Measurements from ENCODE around the gene HSD17B8. TPM values are rescaled to one million over a fixed set of nuclear protein-coding genes. Genes with fewer than 3 reads are reported as not detected.
A peak's percentile ranks its signal among the peaks of the same experiment; 100 is the strongest.

The HSD17B8 gene
- total and polyA plus RNA-seq, 8 donors = 20.9 to 47.4 (median 34.5) TPM

GRCh38 chr6:33205191-33206026, 954 bp downstream of the HSD17B8 start:
- H3K36me3 ChIP-seq = peaks cover 0 to 26% (median 16%) of the 10 kb centered on the region in 3 donors
- TF ChIP-seq, protein P1, sequence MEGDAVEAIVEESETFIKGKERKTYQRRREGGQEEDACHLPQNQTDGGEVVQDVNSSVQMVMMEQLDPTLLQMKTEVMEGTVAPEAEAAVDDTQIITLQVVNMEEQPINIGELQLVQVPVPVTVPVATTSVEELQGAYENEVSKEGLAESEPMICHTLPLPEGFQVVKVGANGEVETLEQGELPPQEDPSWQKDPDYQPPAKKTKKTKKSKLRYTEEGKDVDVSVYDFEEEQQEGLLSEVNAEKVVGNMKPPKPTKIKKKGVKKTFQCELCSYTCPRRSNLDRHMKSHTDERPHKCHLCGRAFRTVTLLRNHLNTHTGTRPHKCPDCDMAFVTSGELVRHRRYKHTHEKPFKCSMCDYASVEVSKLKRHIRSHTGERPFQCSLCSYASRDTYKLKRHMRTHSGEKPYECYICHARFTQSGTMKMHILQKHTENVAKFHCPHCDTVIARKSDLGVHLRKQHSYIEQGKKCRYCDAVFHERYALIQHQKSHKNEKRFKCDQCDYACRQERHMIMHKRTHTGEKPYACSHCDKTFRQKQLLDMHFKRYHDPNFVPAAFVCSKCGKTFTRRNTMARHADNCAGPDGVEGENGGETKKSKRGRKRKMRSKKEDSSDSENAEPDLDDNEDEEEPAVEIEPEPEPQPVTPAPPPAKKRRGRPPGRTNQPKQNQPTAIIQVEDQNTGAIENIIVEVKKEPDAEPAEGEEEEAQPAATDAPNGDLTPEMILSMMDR (IDR thresholded peaks at IDR 0.05) = no peak
- H3K4me3 ChIP-seq = peak overlapping the region; percentile 61 to 75 (median 68)
- peak overlapping the region; percentile 50 to 84 (median 82) for H3K27ac ChIP-seq
- WGBS, 2 donors = 24 to 32% methylated on average over 16 to 17 of the region's 17 CpGs
- ATAC-seq (no peak), FAIRE-seq (no peak), DNase-seq (peak in 1 of 6 donors; percentile 36)
- peaks cover 11 to 25% (median 15%) of the 10 kb centered on the region in 3 donors for H3K4me1 ChIP-seq
- no peaks in the 10 kb centered on the region for H3K9me3 ChIP-seq
- intact Hi-C loops (cut with DNase I) = no loop called here
- H3K27me3 ChIP-seq = no peaks in the 10 kb centered on the region

DNA sequence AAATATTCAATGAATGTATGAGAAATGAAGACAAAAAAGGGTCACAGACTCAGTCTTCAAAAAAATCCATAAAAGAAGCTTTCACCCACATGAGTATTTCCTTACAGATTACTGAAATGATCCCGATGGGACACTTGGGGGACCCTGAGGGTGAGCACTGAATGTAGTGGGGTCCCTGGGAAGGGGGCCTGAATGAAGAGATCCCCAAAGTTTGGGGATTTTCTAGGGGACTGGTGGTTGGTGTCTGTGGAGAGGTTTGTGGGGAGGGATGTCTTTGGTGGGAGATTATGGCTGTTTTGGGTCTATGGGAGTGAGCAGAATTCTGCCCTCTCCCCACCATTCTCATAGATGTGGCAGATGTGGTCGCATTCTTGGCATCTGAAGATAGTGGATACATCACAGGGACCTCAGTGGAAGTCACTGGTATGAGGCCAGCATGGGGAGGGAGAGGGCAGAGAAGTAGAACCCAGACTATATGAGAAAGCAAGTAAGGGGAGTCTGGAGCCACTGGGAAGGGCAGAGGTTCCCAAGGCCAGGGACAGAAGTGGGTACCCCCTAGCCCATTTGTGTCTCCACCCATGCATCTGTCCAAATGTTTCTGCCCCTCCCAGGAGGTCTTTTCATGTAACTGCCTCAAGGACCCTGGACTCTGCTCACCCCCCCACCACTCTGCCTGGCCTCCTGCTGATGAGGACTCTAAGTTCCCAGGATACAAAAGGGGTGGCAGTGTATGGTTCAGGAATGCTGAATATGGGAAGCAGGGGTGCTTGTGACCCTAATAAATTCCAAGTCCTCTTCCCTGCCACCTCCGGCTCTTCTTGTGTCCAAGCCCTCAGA, 1.8 kb downstream of the HSD17B8 start:
- Histone ChIP-seq H3K27ac (no peak overlapping the region), H3K9me3 (no peaks in the 10 kb centered on the region), H3K27me3 (no peaks in the 10 kb centered on the region), H3K36me3 (peaks cover 0 to 28% (median 16%) of the 10 kb centered on the region in 3 donors), H3K4me1 (peaks cover 11 to 25% (median 15%) of the 10 kb centered on the region in 3 donors), H3K4me3 (no peak overlapping the region)
- ATAC-seq (no peak), FAIRE-seq (no peak), DNase-seq (peak in 1 of 6 donors; percentile 18)
- intact Hi-C loops (cut with DNase I) = no loop called here
- 81 to 89% methylated on average over 3 of the region's 3 CpGs for WGBS, 2 donors
- TF ChIP-seq, protein P1 (IDR thresholded peaks at IDR 0.05) = no peak

DNA sequence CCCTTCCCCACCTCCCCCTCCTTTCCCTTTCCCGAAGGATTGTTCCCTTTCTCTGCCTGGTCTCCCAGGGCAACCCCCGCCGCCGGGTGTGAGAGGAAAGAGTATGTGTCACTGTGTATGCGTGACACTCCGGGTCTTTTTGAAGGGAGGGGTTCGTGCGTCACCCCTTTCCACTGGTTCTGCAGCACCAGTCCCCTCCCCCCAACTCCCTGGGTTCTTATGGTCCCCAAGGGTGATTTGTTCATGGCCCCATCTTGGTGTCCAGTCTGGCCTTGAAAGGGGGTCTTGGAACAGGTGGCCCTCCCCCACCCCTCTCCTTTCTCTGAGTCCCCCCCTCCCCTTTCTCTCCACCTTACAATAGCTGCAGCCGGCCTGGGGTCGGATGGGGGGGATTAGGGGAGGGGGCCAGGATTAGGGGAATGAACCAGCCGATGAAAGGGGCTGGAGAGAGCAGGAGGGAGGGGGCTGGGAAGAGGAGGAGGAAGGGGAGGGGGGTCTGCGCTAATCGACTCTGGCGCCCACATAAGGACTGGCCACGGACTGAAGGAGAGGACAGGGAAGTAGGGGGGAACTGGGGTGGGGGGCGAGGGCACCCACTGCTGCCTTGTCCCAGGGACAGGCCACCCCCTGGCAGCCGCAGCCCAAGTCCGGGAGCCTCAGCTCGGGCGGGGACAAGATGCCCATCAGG, 2.6 kb downstream of the HSD17B8 start:
- ATAC-seq = no peak
- no peaks in the 10 kb centered on the region for H3K27me3 ChIP-seq
- intact Hi-C loops (cut with DNase I) = no loop called here
- peak overlapping the region in 2 of 4 donors; percentile 62 to 86 for H3K4me3 ChIP-seq
- no peaks in the 10 kb centered on the region for H3K9me3 ChIP-seq
- peak in 4 of 6 donors; percentile 31 to 77 (median 48) for DNase-seq
- peaks cover 0 to 27% (median 16%) of the 10 kb centered on the region in 3 donors for H3K36me3 ChIP-seq
- WGBS, 2 donors = 23 to 26% methylated on average over 19 to 20 of the region's 20 CpGs
- TF ChIP-seq, protein P1 (IDR thresholded peaks at IDR 0.05) = no peak
- peak overlapping the region in 1 of 4 donors; percentile 92 for H3K27ac ChIP-seq
- H3K4me1 ChIP-seq = peaks cover 9 to 19% (median 11%) of the 10 kb centered on the region in 3 donors
- FAIRE-seq = no peak

GRCh38 chr6:33207552-33208090, 3.2 kb downstream of the HSD17B8 start:
- peak; percentile 5 to 35 (median 22) for ATAC-seq
- intact Hi-C loops (cut with DNase I) = no loop called here
- peaks cover 6 to 15% (median 7%) of the 10 kb centered on the region in 3 donors for H3K4me1 ChIP-seq
- peak; percentile 47 to 84 (median 62) for DNase-seq
- H3K36me3 ChIP-seq = peaks cover 0 to 21% (median 12%) of the 10 kb centered on the region in 3 donors
- 1% methylated on average over 28 to 29 of the region's 29 CpGs for WGBS, 2 donors
- H3K27ac ChIP-seq = peak overlapping the region; percentile 81 to 94 (median 92)
- no peaks in the 10 kb centered on the region for H3K27me3 ChIP-seq
- FAIRE-seq = no peak
- H3K4me3 ChIP-seq = peak overlapping the region; percentile 62 to 86 (median 73)
- TF ChIP-seq, protein P1 (IDR thresholded peaks at IDR 0.05) = no peak
- no peaks in the 10 kb centered on the region for H3K9me3 ChIP-seq

Data from pancreas (tissue), 10 donors.